H1 (cell line): ENCODE results near the gene HIGD1B.

Experiments used
- CEBPB ChIP-seq: IDR thresholded peaks from 2 replicates; pipeline ENCODE4 v1.6.1; 2012; ENCODE audit warnings: low read depth, low read length
- CREB1 ChIP-seq: IDR thresholded peaks from 2 replicates; pipeline ENCODE4 v1.6.1; 2012; ENCODE audit warnings: inconsistent platforms
- EP300 ChIP-seq, 2 experiments: IDR thresholded peaks; 1 replicate in 1 of 2; 2 replicates in 1 of 2; pipeline ENCODE4 v1.6.1; 2011 to 2012; ENCODE audit warnings: low read depth in 2 of 2, low read length in 2 of 2, mild to moderate bottlenecking in 2 of 2, borderline replicate concordance in 1 of 2, inconsistent platforms in 1 of 2, moderate library complexity in 1 of 2
- POLR2A ChIP-seq, 2 experiments: IDR thresholded peaks; 1 replicate in 1 of 2; 2 replicates in 1 of 2; pipeline ENCODE4 v1.6.1; 2011; ENCODE audit warnings: low read depth in 2 of 2, low read length in 2 of 2, mild to moderate bottlenecking in 2 of 2; ENCODE audit errors: control extremely low read depth in 1 of 2
- SRF ChIP-seq: IDR thresholded peaks from 2 replicates; pipeline ENCODE4 v1.6.1; 2011; ENCODE audit warnings: mild to moderate bottlenecking, low read depth, low read length, moderate library complexity
- USF2 ChIP-seq: IDR thresholded peaks from 2 replicates; pipeline ENCODE4 v1.6.1; 2011; ENCODE audit warnings: low read length, improper control_type of control experiment

GRCh38 chr17:44837196-44837595, 10.5 kb upstream of the HIGD1B start:
- TF ChIP-seq CEBPB (no peak), USF2 (no peak), EP300 (IDR thresholded peaks at IDR 0.05; ENCODE audit: borderline replicate concordance in 1 of 2, low read depth in 2 of 2, low read length in 2 of 2) (no peak), SRF (no peak), CREB1 (no peak), POLR2A (IDR thresholded peaks at IDR 0.05; ENCODE audit: control extremely low read depth in 1 of 2, low read depth in 2 of 2, low read length in 2 of 2) (no peak)
